Fibroblast of lung (primary cell): ENCODE measurements around the gene CCR7. TPM values are rescaled to one million over a fixed set of nuclear protein-coding genes. Genes with fewer than 3 reads are reported as not detected.

Experiments
- DNase-seq, 2 donors: peaks; one replicate each; pipeline versions ENCODE4 v3.0.0 to v3.0.0-alpha.2; 2010; ENCODE audit warnings: low read depth in 2 of 2
- H2AFZ ChIP-seq: 2 replicates; pipeline ENCODE4 v1.5.1; 2012; ENCODE audit warnings: low read length, control low read depth, inconsistent platforms
- H3K27ac ChIP-seq: 2 replicates; pipeline ENCODE4 v1.5.1; 2011; ENCODE audit warnings: low read length, control low read depth; ENCODE audit not compliant: insufficient read depth
- H3K27me3 ChIP-seq: 2 replicates; pipeline ENCODE4 v1.5.1; 2011; ENCODE audit warnings: mild to moderate bottlenecking, low read length; ENCODE audit not compliant: control insufficient read depth, insufficient read depth
- H3K36me3 ChIP-seq: 2 replicates; pipeline ENCODE4 v1.5.1; 2011; ENCODE audit warnings: low read length; ENCODE audit not compliant: control insufficient read depth, insufficient read depth
- H3K4me1 ChIP-seq: 2 replicates; pipeline ENCODE4 v1.5.1; 2011; ENCODE audit warnings: low read length; ENCODE audit not compliant: control insufficient read depth, insufficient read depth; ENCODE audit errors: extremely low read depth
- H3K4me2 ChIP-seq: 2 replicates; pipeline ENCODE4 v1.5.1; 2011; ENCODE audit warnings: low read length, control low read depth; ENCODE audit not compliant: insufficient read depth; ENCODE audit errors: extremely low read depth
- H3K4me3 ChIP-seq, 4 experiments: fragments of 200-600 bp in 1 of 4; sonication (generic) in 1 of 4; replicated peaks in 1 of 4; 2 replicates each; pipeline ENCODE4 v1.5.1; 2011 to 2016; ENCODE audit warnings: low read length in 4 of 4, low read depth in 3 of 4, mild to moderate bottlenecking in 3 of 4, control low read depth in 2 of 4, inconsistent platforms in 1 of 4, mixed read lengths in 1 of 4; ENCODE audit not compliant: insufficient read depth in 1 of 4; ENCODE audit errors: control extremely low read depth in 1 of 4
- H3K79me2 ChIP-seq: 2 replicates; pipeline ENCODE4 v1.5.1; 2012; ENCODE audit warnings: mild to moderate bottlenecking, low read length, inconsistent platforms; ENCODE audit not compliant: control insufficient read depth, insufficient read depth
- H3K9ac ChIP-seq: 2 replicates; pipeline ENCODE4 v1.5.1; 2011; ENCODE audit warnings: mild to moderate bottlenecking, low read length, control low read depth; ENCODE audit not compliant: insufficient read depth
- H3K9me3 ChIP-seq: 2 replicates; pipeline ENCODE4 v1.5.1; 2012; ENCODE audit warnings: low read depth, low read length; ENCODE audit not compliant: control insufficient read depth, insufficient read depth
- H4K20me1 ChIP-seq: 2 replicates; pipeline ENCODE4 v1.5.1; 2011; ENCODE audit warnings: low read length; ENCODE audit not compliant: control insufficient read depth, insufficient read depth; ENCODE audit errors: extremely low read depth
- EZH2 ChIP-seq: IDR thresholded peaks from 2 replicates; pipeline ENCODE4 v1.5.1; 2012; ENCODE audit warnings: low read length, control low read depth, mild to moderate bottlenecking; ENCODE audit errors: missing control alignments
- polyA plus RNA-seq, 2 donors: library from polyadenylated mRNA; depleted of rRNA in 1 of 2; stranded (reverse) in 1 of 2; unstranded in 1 of 2; fragments of >200 nt; gene quantifications; 2 replicates each; pipeline ENCODE4 v1.2.1, GENCODE V29; 2011 to 2012; ENCODE audit warnings: missing spikeins in 1 of 2
- total RNA-seq: library from RNA; depleted of rRNA; stranded (reverse); fragments of >200 nt; gene quantifications from 2 replicates; pipeline ENCODE4 v1.2.1, GENCODE V29; 2014
- TF ChIP-seq, protein P1 (sequence below), 2 donors: IDR thresholded peaks in 1 of 2; conservative IDR thresholded peaks in 1 of 2; 1 replicate in 1 of 2; 2 replicates in 1 of 2; pipeline ENCODE4 v1.5.1; 2011 to 2012; ENCODE audit warnings: low read length in 2 of 2, control low read depth in 1 of 2, inconsistent platforms in 1 of 2, low read depth in 1 of 2, mild to moderate bottlenecking in 1 of 2

The CCR7 gene
- total and polyA plus RNA-seq, 2 donors (not counting 1 experiment from before 2014, with no cell fraction given): under 0.01 to 0.10 TPM

- Histone ChIP-seq H3K4me1 (peaks cover 36% of the 10 kb centered on the region), H3K27me3 (peaks cover 20% of the 10 kb centered on the region), H3K9ac (no peak overlapping the region), H3K4me2 (no peak overlapping the region), H3K36me3 (no peaks in the 10 kb centered on the region), H4K20me1 (no peaks in the 10 kb centered on the region), H3K27ac (no peak overlapping the region), H3K9me3 (no peaks in the 10 kb centered on the region), H2AFZ (no peak overlapping the region), H3K79me2 (no peaks in the 10 kb centered on the region), H3K4me3 (no peak overlapping the region)
- DNase-seq: no peak
- no peak for TF ChIP-seq EZH2
- TF ChIP-seq, protein P1, sequence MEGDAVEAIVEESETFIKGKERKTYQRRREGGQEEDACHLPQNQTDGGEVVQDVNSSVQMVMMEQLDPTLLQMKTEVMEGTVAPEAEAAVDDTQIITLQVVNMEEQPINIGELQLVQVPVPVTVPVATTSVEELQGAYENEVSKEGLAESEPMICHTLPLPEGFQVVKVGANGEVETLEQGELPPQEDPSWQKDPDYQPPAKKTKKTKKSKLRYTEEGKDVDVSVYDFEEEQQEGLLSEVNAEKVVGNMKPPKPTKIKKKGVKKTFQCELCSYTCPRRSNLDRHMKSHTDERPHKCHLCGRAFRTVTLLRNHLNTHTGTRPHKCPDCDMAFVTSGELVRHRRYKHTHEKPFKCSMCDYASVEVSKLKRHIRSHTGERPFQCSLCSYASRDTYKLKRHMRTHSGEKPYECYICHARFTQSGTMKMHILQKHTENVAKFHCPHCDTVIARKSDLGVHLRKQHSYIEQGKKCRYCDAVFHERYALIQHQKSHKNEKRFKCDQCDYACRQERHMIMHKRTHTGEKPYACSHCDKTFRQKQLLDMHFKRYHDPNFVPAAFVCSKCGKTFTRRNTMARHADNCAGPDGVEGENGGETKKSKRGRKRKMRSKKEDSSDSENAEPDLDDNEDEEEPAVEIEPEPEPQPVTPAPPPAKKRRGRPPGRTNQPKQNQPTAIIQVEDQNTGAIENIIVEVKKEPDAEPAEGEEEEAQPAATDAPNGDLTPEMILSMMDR (conservative IDR thresholded peaks at IDR 0.05 in 1 of 2, IDR thresholded peaks at IDR 0.05 in 1 of 2; ENCODE audit: low read depth in 1 of 2, low read length in 2 of 2): no peak
These were observed 6.9 kb downstream of the CCR7 start for GRCh38 chr17:40558300-40558889.

DNA sequence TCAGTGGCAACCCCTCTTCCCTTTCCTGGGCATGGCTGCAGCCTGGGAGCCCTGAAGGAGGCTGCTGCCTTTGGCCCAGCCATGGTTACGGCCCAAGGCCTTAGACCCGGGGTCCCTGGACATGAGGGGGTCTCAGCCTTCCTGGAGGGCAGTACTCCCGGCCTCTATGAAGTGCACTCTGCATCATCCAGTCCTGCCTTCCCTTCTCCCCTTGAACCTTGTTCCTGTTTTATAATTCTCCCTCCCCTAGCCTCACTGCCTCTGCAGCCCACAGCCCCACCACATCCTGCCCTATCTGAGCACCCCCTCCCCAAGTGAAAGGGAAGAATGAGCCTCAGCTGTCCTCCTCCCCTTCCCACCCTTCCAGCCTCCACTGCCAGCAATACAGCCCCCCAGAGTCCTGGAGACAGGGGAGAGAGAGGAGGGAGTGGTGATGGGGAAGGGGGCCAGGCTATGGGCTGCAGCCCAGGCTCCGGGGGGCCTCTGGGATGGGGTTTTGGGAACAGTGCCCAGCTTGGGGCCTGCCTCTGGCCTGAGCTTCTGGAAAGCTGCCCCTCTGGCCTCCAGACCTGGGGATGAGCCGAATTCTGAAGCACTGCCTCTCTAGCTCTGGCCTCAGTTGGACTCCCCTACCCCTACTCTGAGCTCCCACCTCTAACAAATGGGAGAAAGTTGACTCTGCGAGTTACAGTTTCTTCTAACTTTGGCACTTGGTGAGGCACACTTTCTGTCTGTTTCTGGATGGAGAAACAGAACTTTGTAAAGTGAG is 7.6 kb downstream of the CCR7 start:
- H3K79me2 ChIP-seq: no peaks in the 10 kb centered on the region
- H4K20me1 ChIP-seq: no peaks in the 10 kb centered on the region
- no peaks in the 10 kb centered on the region for H3K36me3 ChIP-seq
- H3K4me2 ChIP-seq: no peak overlapping the region
- H3K4me1 ChIP-seq: peaks cover 43% of the 10 kb centered on the region
- H3K27me3 ChIP-seq: peaks cover 13% of the 10 kb centered on the region
- H3K27ac ChIP-seq: peak overlapping the region; percentile 49
- H2AFZ ChIP-seq: no peak overlapping the region
- H3K9me3 ChIP-seq: no peaks in the 10 kb centered on the region
- peak overlapping the region in 1 of 4 experiments; percentile 27 for H3K4me3 ChIP-seq
- TF ChIP-seq EZH2: no peak
- TF ChIP-seq, protein P1 (conservative IDR thresholded peaks at IDR 0.05 in 1 of 2, IDR thresholded peaks at IDR 0.05 in 1 of 2; ENCODE audit: low read depth in 1 of 2, low read length in 2 of 2): no peak
- DNase-seq: no peak
- H3K9ac ChIP-seq: peak overlapping the region; percentile 45

- Histone ChIP-seq H3K4me2 (no peak overlapping the region), H4K20me1 (no peaks in the 10 kb centered on the region), H3K27ac (peak overlapping the region; percentile 49), H3K27me3 (peaks cover 5% of the 10 kb centered on the region), H3K36me3 (no peaks in the 10 kb centered on the region), H2AFZ (no peak overlapping the region), H3K4me1 (peaks cover 50% of the 10 kb centered on the region), H3K9ac (peak overlapping the region; percentile 45), H3K4me3 (peak overlapping the region in 1 of 4 experiments; percentile 27), H3K79me2 (no peaks in the 10 kb centered on the region), H3K9me3 (no peaks in the 10 kb centered on the region)
- TF ChIP-seq, protein P1 (conservative IDR thresholded peaks at IDR 0.05 in 1 of 2, IDR thresholded peaks at IDR 0.05 in 1 of 2; ENCODE audit: low read depth in 1 of 2, low read length in 2 of 2): no peak
- TF ChIP-seq EZH2: no peak
- no peak for DNase-seq
These were observed 8.3 kb downstream of the CCR7 start for GRCh38 chr17:40556884-40557414.
